Measurements from ENCODE around the gene IFNA21. TPM values are rescaled to one million over a fixed set of nuclear protein-coding genes. Genes with fewer than 3 reads are reported as not detected.
"Not testable (repeated sequence)": the region's sequence is repeated elsewhere in the genome, so short reads cannot be mapped to it uniquely, and the experiment has no call there.

IFNA21 gene
- total and polyA plus RNA-seq, 2 of the 4 experiments (the other 2 are of a cell fraction), result not detected

DNA sequence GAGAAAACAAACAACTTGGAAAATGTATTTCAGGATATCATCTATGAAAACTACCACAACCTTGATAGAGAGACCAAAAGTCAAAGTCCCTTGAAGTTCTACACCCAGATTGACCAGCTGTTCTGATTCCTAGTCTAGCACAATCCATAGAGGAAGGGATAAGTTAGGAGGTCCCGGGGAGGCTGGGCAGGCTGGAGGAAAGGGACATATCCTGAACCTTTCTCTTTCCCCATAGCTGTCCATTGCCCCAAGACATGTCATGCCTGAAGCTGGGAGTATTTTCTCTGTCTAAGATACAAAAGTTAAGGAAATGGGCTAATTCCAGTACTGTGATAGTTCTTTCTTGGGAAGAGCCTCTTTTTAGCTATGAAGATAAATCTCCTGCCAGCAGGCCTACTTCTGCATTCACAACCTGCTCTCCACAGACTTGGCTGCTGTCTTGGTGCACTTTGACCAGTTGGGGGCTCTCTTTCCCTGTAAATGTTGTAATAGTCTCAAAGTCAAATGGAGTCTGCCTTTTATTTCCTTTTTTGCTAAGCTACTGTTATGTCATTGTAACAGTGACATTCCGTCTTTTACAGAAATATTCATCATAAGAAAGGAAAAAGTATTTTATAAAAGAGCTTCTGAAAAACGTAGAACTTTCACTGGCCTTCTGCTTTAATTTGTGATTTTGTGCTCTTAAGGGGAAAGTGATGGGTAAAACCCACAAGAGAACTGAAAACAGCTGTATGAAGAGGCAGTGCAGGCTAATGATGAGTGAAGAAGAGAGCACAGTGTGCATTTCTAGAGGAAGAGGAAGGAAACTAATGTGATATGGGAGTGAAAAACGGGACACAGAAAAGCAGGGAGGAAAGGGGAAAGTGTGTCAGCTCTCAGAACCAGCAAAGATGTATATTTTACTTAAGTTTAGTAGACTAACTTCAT, 16.6 kb upstream of the IFNA21 start:
- H3K23ac ChIP-seq (ENCODE audit: low read depth, low read length); H2AK9ac ChIP-seq (replicated peaks; ENCODE audit: low read depth, low read length, poor library complexity); H2BK15ac ChIP-seq (ENCODE audit: low read depth, low read length); H3K27ac ChIP-seq (ENCODE audit: insufficient read depth, low read length); in situ Hi-C loops (cut with MboI; ENCODE audit: low sequenced_read_pairs); H3K9ac ChIP-seq (ENCODE audit: low read depth, low read length); H4K8ac ChIP-seq (ENCODE audit: low read depth in 2 of 2, low read length in 2 of 2); H3K56ac ChIP-seq (ENCODE audit: extremely low read depth, insufficient read depth, low read length); H3K14ac ChIP-seq (replicated peaks; ENCODE audit: low read depth, low read length); H2BK120ac ChIP-seq (ENCODE audit: low read depth, low read length); H4K5ac ChIP-seq (ENCODE audit: low read depth, low read length); H3K4me1 ChIP-seq (ENCODE audit: control insufficient read depth, insufficient read depth, low read length); H3K18ac ChIP-seq (ENCODE audit: low read depth, low read length); DNase-seq; H3K4me2 ChIP-seq (ENCODE audit: low read depth, low read length); H3K79me1 ChIP-seq (ENCODE audit: low read depth in 1 of 2, low read length in 2 of 2); H4K91ac ChIP-seq (ENCODE audit: insufficient read depth, low read depth, low read length); BruUV-seq (replicated peaks); H3K36me3 ChIP-seq (ENCODE audit: control insufficient read depth, insufficient read depth, low read length); H4K20me1 ChIP-seq (ENCODE audit: insufficient read depth, low read length); intact Hi-C loops (cut with micrococcal nuclease); dilution Hi-C loops (cut with HindIII; ENCODE audit: low sequenced_read_pairs, unreplicated experiment); H3K27me3 ChIP-seq (ENCODE audit: control insufficient read depth, insufficient read depth, low read length); POLR2A ChIA-PET (ENCODE audit: unreplicated experiment); H2BK20ac ChIP-seq (ENCODE audit: low read depth, low read length); H2AK5ac ChIP-seq (ENCODE audit: low read depth, low read length); H3K9me3 ChIP-seq (ENCODE audit: control insufficient read depth, insufficient read depth, low read length); H2AFZ ChIP-seq (replicated peaks; ENCODE audit: low read length, poor library complexity); H2BK5ac ChIP-seq (ENCODE audit: low read depth, low read length, poor library complexity, severe bottlenecking); H3K4ac ChIP-seq (ENCODE audit: low read depth, low read length); H3K9me1 ChIP-seq (ENCODE audit: insufficient read depth, low read length); H3K4me3 ChIP-seq (ENCODE audit: insufficient read depth, low read depth, low read length): not testable (repeated sequence)
- ATAC-seq (ENCODE audit: low read depth), result peak; percentile 82
- no CpG with 5 or more reads among the region's 4 CpGs for WGBS, 2 experiments (ENCODE audit: extremely low coverage in 2 of 2, insufficient read length in 1 of 2)
- CTCF ChIA-PET, result interaction anchor here (0.8 to 1.0 kb wide), 3 partner anchors 10 to 129 kb away, joined by 3 to 5 read pairs (median 3); no protein-coding TSS in a partner anchor
- TF ChIP-seq, protein P1, sequence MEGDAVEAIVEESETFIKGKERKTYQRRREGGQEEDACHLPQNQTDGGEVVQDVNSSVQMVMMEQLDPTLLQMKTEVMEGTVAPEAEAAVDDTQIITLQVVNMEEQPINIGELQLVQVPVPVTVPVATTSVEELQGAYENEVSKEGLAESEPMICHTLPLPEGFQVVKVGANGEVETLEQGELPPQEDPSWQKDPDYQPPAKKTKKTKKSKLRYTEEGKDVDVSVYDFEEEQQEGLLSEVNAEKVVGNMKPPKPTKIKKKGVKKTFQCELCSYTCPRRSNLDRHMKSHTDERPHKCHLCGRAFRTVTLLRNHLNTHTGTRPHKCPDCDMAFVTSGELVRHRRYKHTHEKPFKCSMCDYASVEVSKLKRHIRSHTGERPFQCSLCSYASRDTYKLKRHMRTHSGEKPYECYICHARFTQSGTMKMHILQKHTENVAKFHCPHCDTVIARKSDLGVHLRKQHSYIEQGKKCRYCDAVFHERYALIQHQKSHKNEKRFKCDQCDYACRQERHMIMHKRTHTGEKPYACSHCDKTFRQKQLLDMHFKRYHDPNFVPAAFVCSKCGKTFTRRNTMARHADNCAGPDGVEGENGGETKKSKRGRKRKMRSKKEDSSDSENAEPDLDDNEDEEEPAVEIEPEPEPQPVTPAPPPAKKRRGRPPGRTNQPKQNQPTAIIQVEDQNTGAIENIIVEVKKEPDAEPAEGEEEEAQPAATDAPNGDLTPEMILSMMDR (conservative IDR thresholded peaks at IDR 0.05; ENCODE audit: low read depth, low read length), result peak; percentile 36
